Stimulated activated CD4-positive, alpha-beta T cell treated with anti-CD3 and anti-CD28 coated beads, TNF-alpha, amount 100 ng/mL, for 4 hours (primary cell): Measurements from ENCODE around the gene DAPK1.

Experiments used
- DNase-seq, 3 experiments: peaks; one replicate each; pipeline ENCODE4 v3.0.0-alpha.2; 2020; ENCODE audit warnings: low read depth in 3 of 3

Gene DAPK1

DNA sequence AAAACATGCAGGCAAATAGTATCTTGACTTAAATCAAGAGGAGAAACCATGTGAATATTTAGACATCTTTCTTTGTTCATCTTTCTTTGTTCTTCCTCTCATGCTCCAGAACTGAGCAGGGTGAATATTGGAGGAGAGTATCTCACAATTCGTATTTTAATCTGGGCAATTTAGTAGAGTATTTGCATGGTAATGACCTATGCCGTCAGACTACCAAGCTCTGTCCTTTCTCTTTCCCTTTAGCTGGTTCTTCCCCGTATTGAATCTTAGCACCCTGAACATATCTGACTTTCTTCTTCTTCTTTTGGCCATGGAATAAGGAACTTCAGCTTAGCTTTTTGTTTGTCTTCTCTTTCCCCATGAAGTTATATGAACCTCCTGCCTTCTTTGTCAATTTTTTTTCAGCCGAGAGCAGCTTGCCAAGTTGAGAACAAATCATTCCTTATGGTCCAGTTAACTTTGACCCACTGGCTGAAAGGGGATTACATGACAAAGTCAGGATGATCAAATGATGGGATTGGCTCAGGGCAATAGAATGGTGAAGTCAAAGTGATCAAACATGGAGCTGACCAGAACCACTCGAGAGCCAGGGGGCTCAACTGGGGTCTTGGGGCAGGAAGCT, 95.8 kb downstream of the DAPK1 start:
- no peak for DNase-seq

DNA sequence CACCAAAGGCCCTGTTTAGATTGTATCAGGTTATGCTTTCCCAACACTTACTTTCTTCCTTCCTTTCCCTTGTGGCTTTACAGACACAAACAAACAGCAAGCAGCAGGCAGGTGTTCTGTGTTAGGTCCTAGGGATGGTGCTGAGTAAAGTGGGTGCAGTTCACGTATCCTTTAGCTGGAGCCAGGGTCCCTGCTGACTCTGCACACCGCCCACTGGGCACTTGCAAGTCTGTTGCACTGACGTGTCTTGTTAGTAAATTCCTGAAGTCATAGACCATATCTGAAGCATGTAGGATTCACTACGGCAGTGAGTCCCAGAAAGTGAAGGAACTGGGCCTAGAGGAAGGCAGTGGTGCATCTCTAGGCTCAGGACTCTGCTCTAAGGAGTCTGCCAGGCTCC, 96.5 kb downstream of the DAPK1 start:
- DNase-seq: no peak

DNA sequence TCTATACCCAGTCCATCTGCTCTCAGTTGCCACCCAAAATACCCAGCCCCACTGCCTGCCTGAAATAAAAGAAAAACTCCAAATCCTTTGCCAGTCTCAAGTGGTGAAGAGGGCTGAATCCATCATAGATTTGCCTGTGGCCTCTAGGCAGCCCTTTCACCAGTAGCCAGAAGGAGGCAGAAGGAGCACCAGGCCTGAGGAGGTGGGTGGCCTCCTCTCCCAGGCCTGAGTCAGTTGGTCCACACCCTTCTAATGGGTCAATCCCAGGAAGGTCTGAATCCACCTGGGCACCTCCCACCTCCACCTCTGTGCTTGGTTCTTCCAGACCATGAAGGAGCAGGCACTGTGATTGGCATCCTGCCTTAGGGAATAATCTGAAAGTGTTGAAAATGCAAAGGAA, 97.0 kb downstream of the DAPK1 start:
- no peak for DNase-seq

DNA sequence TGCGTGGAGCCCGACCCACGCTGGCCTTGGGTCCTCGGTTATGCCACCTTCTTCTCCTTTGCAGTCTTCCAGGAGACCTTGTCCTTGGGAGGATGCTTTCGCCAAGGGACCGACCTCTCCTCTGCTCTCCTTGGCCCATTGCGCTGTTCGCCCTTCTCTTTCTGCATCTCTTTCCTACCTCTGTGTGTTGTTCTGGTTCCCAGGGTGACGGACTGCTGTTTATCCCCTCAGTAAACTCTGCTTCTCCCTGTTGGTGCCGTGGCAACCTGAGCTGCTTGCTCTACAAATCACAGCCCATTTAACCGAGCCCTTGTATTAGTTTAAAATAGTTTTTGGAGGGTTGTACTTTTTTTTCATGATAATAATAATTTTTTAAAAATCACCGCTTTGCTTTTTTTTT, 97.9 kb downstream of the DAPK1 start:
- DNase-seq: no peak

- DNase-seq: no peak
Measured at GRCh38 chr9:87596862-87597261, 99.2 kb downstream of the DAPK1 start.

DNA sequence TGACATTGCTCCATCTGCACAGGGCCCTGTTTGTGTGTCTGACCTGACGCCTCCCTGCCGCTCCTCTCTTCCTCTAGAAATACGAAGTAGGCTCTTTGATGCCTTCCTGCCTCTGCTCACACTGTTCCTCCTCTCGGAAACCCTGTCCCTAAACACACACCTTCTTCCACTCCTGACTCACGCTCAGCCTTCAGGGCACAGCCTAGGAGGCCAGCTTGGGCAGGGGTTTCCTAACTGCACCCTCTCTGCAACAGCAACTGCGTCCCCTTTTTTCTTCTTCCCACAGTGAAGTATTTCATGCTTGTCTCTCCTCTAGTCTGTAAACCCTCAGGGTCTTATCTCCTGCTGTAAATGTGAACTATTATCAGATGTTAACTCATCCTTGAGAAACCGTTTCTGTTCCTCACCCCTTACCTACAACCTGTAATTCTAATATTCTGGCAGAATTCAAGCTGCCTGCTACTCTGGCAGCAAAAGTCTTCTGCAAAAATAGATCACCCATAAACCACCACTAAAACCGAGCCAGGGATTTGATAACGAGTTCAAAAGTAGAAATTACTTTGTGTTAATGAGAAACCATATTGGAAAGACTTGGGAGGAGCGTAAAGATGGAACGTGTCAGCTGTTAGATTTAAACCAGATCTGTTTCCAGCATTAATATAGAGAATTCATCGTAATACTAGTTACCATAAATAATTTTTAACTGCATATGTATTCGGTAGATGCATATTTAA, 100.2 kb downstream of the DAPK1 start:
- no peak for DNase-seq

GRCh38 chr9:87599901-87600610, 102.4 kb downstream of the DAPK1 start:
- DNase-seq: no peak

GRCh38 chr9:87601176-87601575, 103.5 kb downstream of the DAPK1 start:
- no peak for DNase-seq

DNA sequence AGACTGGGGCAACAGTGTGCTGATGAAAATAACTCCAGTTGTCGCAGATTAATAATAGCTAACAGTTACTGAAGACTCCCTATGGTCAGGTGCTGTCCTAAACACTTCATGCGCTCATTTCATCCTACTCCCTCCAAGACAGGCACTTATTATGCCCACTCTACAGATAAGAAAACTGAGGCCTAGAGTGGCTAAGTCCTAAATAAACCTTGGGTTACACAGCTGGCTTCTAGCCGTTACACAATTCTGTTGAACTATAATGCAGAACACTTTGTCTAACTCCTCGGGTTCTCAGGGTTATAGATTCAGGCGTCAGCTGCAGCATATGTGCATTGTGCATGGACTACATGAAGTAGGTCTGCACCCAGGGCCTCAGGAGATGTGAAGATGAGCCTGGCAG, 103.9 kb downstream of the DAPK1 start:
- DNase-seq: no peak

- no peak for DNase-seq
Measured at GRCh38 chr9:87602933-87603643, 105.4 kb downstream of the DAPK1 start.

DNA sequence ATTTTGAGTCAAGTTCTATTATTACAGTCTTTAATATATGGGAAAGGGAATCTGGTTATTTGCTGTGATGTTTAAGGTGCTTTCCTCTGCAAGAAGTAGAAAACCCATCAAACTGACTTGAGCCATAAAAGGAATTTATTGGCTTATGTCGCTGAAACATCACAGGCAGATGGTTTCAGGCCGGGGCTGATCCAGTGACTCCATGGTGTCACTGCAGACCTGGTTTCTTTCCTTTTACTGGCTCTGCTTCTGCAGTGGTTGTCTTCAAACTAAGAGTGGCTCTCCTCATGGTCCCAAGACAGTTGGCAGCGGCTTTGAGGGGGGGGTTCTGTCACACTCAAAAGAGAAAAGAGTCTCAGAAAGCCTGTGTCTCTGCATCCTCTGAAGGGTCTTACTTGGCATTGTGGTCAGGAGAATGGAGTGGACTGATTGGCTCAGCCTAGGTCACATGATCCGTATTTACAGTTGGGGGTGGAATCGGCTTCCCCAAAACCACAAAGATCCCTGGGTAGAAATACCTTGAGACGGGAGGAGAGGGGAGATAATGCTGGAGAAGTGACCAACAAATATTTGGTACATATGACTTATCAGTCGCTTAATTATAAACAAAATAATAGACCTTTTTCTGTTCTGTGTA, 106.3 kb downstream of the DAPK1 start:
- no peak for DNase-seq

DNA sequence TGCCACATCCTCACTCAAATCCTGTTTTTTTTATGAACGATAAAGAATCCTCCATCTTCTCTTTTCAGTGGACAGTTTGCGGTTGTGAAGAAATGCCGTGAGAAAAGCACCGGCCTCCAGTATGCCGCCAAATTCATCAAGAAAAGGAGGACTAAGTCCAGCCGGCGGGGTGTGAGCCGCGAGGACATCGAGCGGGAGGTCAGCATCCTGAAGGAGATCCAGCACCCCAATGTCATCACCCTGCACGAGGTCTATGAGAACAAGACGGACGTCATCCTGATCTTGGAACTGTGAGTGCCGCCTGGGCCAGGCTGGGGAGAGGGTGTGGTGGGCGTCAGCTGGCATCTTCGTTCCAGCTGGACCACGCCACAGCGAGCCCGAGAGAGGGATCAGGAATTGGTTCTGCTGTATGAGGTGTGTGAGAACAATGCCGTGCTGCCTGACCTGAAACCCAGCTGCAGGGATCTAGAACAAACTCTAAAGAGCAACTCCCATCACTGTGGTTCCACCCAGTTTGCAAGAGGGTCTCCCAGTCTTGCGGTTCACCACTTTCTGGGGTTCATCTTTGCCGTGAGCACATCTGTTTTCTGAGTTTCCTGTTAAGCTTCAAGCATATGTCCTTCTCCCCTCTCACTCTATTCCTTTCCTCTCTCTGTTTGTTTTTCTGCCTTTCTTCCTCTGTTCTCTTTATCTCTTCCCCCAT, 107.4 kb downstream of the DAPK1 start:
- no peak for DNase-seq

DNA sequence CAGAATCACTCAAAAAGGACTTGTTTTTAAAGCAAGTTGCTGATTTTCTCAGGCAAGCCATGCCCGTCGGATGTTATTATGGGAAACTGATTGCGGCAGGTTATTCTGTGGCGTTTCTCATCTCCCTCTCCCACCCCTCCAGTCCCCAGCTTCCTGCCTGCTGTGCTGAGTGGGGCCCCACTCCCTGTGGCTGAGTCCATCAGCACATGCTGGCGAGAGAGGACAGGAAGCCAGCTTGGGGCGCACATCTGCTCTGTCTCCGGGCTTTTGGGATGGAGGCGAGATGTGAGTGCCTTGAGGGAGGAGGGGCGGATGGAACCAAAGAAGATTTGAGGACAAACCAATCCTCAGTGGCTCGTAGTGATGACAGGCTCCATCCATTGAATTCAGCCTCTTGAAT, 108.0 kb downstream of the DAPK1 start:
- DNase-seq: no peak

GRCh38 chr9:87606841-87607521, 109.3 kb downstream of the DAPK1 start:
- DNase-seq: no peak

DNA sequence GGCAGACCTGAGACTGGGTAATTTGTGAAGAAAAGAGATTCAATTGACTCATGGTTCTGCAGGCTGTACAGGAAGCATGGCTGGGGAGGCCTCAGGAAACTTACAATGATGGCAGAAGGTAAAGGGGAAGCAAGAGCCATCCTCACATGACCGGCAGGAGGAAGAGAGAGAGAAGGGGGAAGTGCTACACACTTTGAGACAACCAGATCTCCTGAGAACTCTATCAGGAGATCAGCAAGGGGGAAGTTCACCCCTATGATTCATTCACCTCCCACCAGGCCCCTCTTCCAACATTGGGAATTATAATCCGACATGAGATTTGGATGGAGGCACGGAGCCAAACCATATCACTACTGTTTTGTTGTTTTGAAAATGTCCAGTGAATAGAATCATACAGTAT, 110.2 kb downstream of the DAPK1 start:
- DNase-seq: no peak

GRCh38 chr9:87609002-87609401, 111.3 kb downstream of the DAPK1 start:
- no peak for DNase-seq

DNA sequence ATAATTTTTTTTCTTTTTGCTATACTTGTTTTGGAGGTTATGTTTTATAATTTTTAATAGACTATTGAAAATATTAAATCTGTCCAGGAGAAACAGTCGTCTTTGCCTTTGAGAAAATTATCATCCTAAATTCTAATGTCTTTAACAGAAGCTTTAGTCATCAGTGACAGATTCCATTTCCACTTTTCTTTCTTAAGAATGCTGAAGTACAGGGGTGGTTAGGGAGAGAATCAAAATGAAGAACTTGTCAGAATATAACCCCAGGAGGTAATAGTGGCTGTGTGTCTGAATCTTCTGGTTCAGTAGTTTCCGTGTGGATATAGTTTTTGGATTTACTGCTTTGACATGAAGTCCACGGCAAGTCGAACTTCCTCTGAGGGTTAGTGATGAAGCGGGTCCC, 111.8 kb downstream of the DAPK1 start:
- DNase-seq: no peak

GRCh38 chr9:87610200-87611155, 112.8 kb downstream of the DAPK1 start:
- DNase-seq: no peak

DNA sequence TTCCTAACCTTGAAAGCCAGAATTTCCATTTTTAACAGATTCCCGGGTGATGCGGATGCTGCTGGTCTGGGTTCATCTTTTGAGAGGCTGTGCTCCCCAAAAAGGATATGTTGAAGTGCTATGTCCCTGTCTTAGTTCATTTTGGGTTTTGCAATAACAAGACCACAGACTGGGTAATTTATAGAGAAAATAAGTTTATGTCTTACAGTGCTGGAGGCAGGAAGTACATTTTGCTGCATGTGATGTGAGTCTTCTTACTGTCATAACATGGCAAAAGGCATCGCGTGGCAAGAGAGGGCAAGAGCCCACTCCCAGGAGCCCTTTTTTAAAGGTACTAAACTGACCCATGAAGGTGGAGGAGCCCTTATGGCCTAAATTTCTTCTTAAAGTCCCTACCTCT, 114.1 kb downstream of the DAPK1 start:
- no peak for DNase-seq

DNA sequence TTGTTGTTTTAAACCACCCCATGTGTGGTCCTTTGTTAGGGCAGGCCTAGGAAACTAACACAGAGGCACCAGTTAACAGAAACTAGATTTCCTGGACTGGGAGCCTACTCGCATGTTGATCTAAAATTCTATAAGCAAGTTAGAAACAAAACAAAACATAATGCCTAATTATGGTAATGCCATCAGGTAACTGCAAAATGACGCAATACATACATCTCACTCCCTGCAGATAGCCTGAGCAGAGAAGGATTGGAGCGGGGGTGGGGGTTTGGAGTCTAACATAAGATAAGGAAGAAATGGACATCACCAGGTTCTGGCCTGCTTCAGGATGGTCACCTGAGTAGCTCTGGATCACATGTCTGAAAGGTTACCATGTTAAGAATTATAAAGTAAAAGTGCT, 114.9 kb downstream of the DAPK1 start:
- DNase-seq: no peak
